Rectal smooth muscle tissue (tissue), 1 donor: ENCODE data around the gene LRP11.

Source experiments
- H3K27ac ChIP-seq: one replicate; pipeline ENCODE4 v1.7.0; 2013; ENCODE audit warnings: low read depth, low read length, inconsistent platforms
- H3K27me3 ChIP-seq: one replicate; pipeline ENCODE4 v1.7.0; 2013; ENCODE audit warnings: low read length; ENCODE audit not compliant: control insufficient read depth, insufficient read depth
- H3K36me3 ChIP-seq: one replicate; pipeline ENCODE4 v1.7.0; 2013; ENCODE audit warnings: low read length; ENCODE audit not compliant: control insufficient read depth, insufficient read depth
- H3K4me1 ChIP-seq: one replicate; pipeline ENCODE4 v1.7.0; 2013; ENCODE audit warnings: low read length; ENCODE audit not compliant: control insufficient read depth, insufficient read depth
- H3K4me3 ChIP-seq: one replicate; pipeline ENCODE4 v1.7.0; 2013; ENCODE audit warnings: low read length
- H3K9ac ChIP-seq: one replicate; pipeline ENCODE4 v1.7.0; 2013; ENCODE audit warnings: low read length

Gene LRP11

GRCh38 chr6:149833651-149834050 is 30.5 kb downstream of the LRP11 start:
- H3K4me3 ChIP-seq: no peak overlapping the region
- H3K4me1 ChIP-seq: no peaks in the 10 kb centered on the region
- H3K9ac ChIP-seq: no peak overlapping the region
- no peaks in the 10 kb centered on the region for H3K27me3 ChIP-seq
- H3K27ac ChIP-seq: no peak overlapping the region
- H3K36me3 ChIP-seq: peaks cover 3% of the 10 kb centered on the region

DNA sequence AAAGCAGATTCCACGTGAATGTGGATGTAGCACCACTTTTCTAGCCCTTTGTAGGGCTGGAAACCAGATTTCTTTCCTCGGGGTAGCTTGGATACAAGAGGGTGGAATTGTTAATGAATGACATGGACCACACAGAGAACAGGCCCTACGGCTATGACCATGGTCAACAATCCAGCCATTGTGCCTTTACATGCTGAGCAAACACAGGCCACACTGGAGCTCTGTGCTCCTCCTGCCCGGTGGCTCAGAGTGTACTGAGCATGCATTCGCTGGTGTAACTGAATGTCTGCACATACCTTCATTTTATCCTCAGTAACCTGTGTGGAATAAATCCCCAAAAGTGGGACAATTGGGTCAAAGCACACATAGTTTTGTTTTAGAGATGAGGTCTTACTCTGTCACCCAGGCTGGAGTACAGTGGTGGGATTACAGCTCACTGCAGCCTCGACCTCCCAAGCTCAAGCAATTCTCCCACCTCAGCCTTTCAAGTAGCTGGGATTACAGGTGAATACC is 32.8 kb downstream of the LRP11 start:
- H3K4me1 ChIP-seq: no peaks in the 10 kb centered on the region
- H3K9ac ChIP-seq: no peak overlapping the region
- H3K4me3 ChIP-seq: no peak overlapping the region
- peaks cover 3% of the 10 kb centered on the region for H3K36me3 ChIP-seq
- no peaks in the 10 kb centered on the region for H3K27me3 ChIP-seq
- no peak overlapping the region for H3K27ac ChIP-seq

GRCh38 chr6:149830731-149831307 is 33.3 kb downstream of the LRP11 start:
- Histone ChIP-seq H3K36me3 (peaks cover 5% of the 10 kb centered on the region), H3K4me1 (no peaks in the 10 kb centered on the region), H3K9ac (no peak overlapping the region), H3K27ac (no peak overlapping the region), H3K27me3 (no peaks in the 10 kb centered on the region), H3K4me3 (no peak overlapping the region)

- Histone ChIP-seq H3K27ac (no peak overlapping the region), H3K4me1 (no peaks in the 10 kb centered on the region), H3K36me3 (peaks cover 3% of the 10 kb centered on the region), H3K9ac (no peak overlapping the region), H3K4me3 (no peak overlapping the region), H3K27me3 (no peaks in the 10 kb centered on the region)
These were observed 38.9 kb downstream of the LRP11 start for GRCh38 chr6:149825292-149825691.

- no peak overlapping the region for H3K9ac ChIP-seq
- no peak overlapping the region for H3K27ac ChIP-seq
- H3K27me3 ChIP-seq: no peaks in the 10 kb centered on the region
- H3K36me3 ChIP-seq: peaks cover 3% of the 10 kb centered on the region
- H3K4me3 ChIP-seq: no peak overlapping the region
- H3K4me1 ChIP-seq: no peaks in the 10 kb centered on the region
These were observed 41.1 kb downstream of the LRP11 start for GRCh38 chr6:149823013-149823412.

DNA sequence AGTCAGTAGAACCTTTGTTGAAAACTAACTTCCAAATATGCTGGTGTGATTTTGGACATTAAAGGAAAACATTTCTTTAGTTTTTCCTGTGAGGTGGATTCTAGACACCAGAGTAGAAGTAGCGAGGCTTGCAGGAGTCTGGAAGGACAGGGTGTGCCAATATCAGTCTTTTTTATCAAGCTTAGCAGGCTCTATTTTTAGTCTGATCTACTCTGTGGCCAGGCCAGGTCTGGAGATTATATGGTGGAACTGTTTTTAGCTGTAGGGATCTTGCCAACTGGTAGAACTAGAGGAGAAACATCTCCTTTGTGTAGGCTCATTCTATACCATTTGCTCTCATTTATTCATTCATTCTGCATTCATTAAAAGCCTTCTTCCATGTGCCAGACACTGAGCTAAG is 42.7 kb downstream of the LRP11 start:
- Histone ChIP-seq H3K9ac (no peak overlapping the region), H3K27me3 (no peaks in the 10 kb centered on the region), H3K27ac (no peak overlapping the region), H3K4me1 (no peaks in the 10 kb centered on the region), H3K4me3 (no peak overlapping the region), H3K36me3 (peaks cover 3% of the 10 kb centered on the region)

GRCh38 chr6:149820506-149820905 is 43.7 kb downstream of the LRP11 start:
- no peak overlapping the region for H3K27ac ChIP-seq
- no peak overlapping the region for H3K4me3 ChIP-seq
- no peaks in the 10 kb centered on the region for H3K4me1 ChIP-seq
- no peak overlapping the region for H3K9ac ChIP-seq
- no peaks in the 10 kb centered on the region for H3K27me3 ChIP-seq
- no peaks in the 10 kb centered on the region for H3K36me3 ChIP-seq

- Histone ChIP-seq H3K4me1 (no peaks in the 10 kb centered on the region), H3K9ac (no peak overlapping the region), H3K27me3 (no peaks in the 10 kb centered on the region), H3K27ac (no peak overlapping the region), H3K4me3 (no peak overlapping the region), H3K36me3 (no peaks in the 10 kb centered on the region)
These were observed 48.4 kb downstream of the LRP11 start for GRCh38 chr6:149815788-149816187.

DNA sequence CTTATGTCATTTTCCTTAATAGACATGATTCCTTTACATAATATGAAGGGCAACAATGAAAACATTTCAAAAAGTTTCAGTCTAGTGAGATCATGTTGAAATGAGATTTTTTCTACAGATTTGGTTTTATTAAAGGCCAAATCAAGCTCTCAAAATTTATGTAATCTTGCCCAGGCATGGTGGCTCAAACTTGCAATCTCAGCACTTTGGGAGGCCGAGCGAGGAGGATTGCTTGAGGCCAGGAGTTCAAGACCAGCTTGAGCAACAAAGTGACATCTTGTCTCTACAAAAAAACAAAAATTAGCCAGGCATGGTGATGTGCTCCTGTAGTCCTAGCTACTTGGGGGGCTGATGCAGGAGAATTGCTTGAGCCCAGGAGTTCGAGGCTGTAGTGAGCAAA is 50.8 kb downstream of the LRP11 start:
- Histone ChIP-seq H3K4me3 (no peak overlapping the region), H3K4me1 (no peaks in the 10 kb centered on the region), H3K9ac (no peak overlapping the region), H3K27ac (no peak overlapping the region), H3K36me3 (no peaks in the 10 kb centered on the region), H3K27me3 (no peaks in the 10 kb centered on the region)

DNA sequence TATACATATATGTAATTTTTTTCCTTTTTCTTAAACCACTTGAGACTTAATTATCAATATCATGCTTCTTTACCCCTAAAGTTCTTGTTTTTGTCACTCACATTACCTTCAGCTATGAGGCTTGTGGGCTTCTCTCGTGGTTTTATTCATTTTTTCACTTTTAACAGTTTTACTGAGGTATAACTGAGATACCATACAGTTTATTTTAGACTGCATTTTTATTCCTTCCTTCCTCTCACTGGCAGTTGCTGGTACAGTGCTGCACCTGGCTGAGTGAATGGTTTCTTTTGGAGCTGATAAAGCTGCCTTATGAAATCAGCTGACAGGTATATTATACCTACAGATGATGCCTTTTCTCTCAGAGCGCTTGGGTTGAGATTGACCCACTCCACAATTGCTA is 54.4 kb downstream of the LRP11 start:
- no peaks in the 10 kb centered on the region for H3K4me1 ChIP-seq
- no peaks in the 10 kb centered on the region for H3K36me3 ChIP-seq
- no peak overlapping the region for H3K4me3 ChIP-seq
- no peak overlapping the region for H3K27ac ChIP-seq
- no peak overlapping the region for H3K9ac ChIP-seq
- H3K27me3 ChIP-seq: no peaks in the 10 kb centered on the region

- H3K9ac ChIP-seq: no peak overlapping the region
- H3K4me1 ChIP-seq: no peaks in the 10 kb centered on the region
- H3K4me3 ChIP-seq: no peak overlapping the region
- no peaks in the 10 kb centered on the region for H3K27me3 ChIP-seq
- no peak overlapping the region for H3K27ac ChIP-seq
- peaks cover 4% of the 10 kb centered on the region for H3K36me3 ChIP-seq
These were observed 58.0 kb downstream of the LRP11 start for GRCh38 chr6:149806127-149806526.

- Histone ChIP-seq H3K4me1 (no peaks in the 10 kb centered on the region), H3K27ac (no peak overlapping the region), H3K9ac (no peak overlapping the region), H3K27me3 (no peaks in the 10 kb centered on the region), H3K4me3 (no peak overlapping the region), H3K36me3 (peaks cover 6% of the 10 kb centered on the region)
These were observed 80.6 kb downstream of the LRP11 start for GRCh38 chr6:149783551-149783950.

GRCh38 chr6:149782337-149782736 is 81.8 kb downstream of the LRP11 start:
- no peaks in the 10 kb centered on the region for H3K4me1 ChIP-seq
- no peak overlapping the region for H3K27ac ChIP-seq
- H3K27me3 ChIP-seq: no peaks in the 10 kb centered on the region
- peaks cover 6% of the 10 kb centered on the region for H3K36me3 ChIP-seq
- no peak overlapping the region for H3K4me3 ChIP-seq
- H3K9ac ChIP-seq: no peak overlapping the region
